ENCODE measurements around the gene LRRC40. TPM values are rescaled to one million over a fixed set of nuclear protein-coding genes. Genes with fewer than 3 reads are reported as not detected.

LRRC40 gene
- total and polyA plus RNA-seq, 2 donors (not counting 1 experiment from before 2014, with no cell fraction given) = 16.5 to 24.2 TPM

GRCh38 chr1:70142075-70142474 is 63.3 kb downstream of the LRRC40 start:
- no peak overlapping the region for H3K9ac ChIP-seq (ENCODE audit: insufficient read depth, low read length)
- H3K27ac ChIP-seq (ENCODE audit: insufficient read depth, low read length) = no peak overlapping the region
- no peaks in the 10 kb centered on the region for H3K79me2 ChIP-seq (ENCODE audit: control insufficient read depth, insufficient read depth, low read length)
- no peaks in the 10 kb centered on the region for H3K36me3 ChIP-seq (ENCODE audit: control insufficient read depth, insufficient read depth, low read length)
- no peaks in the 10 kb centered on the region for H4K20me1 ChIP-seq (ENCODE audit: control insufficient read depth, extremely low read depth, insufficient read depth, low read length)
- no peak overlapping the region for H3K4me2 ChIP-seq (ENCODE audit: extremely low read depth, insufficient read depth, low read length)
- H3K4me3 ChIP-seq (replicated peaks in 1 of 4; ENCODE audit: control extremely low read depth in 1 of 4, insufficient read depth in 1 of 4, low read depth in 3 of 4, low read length in 4 of 4) = no peak overlapping the region
- H3K27me3 ChIP-seq (ENCODE audit: control insufficient read depth, insufficient read depth, low read length) = no peaks in the 10 kb centered on the region
- H3K9me3 ChIP-seq (ENCODE audit: control insufficient read depth, insufficient read depth, low read depth, low read length) = no peaks in the 10 kb centered on the region
- no peak overlapping the region for H2AFZ ChIP-seq (ENCODE audit: low read length)
- peak; percentile 8 to 54 for DNase-seq (ENCODE audit: low read depth in 2 of 2)
- H3K4me1 ChIP-seq (ENCODE audit: control insufficient read depth, extremely low read depth, insufficient read depth, low read length) = peaks cover 9% of the 10 kb centered on the region
- TF ChIP-seq EZH2 (IDR thresholded peaks at IDR 0.05; ENCODE audit: low read length, missing control alignments) (no peak), CTCF (conservative IDR thresholded peaks at IDR 0.05 in 1 of 2, IDR thresholded peaks at IDR 0.05 in 1 of 2; ENCODE audit: low read depth in 1 of 2, low read length in 2 of 2) (peak; percentile 32 to 49)

- H2AFZ ChIP-seq (ENCODE audit: low read length) = no peak overlapping the region
- H3K4me1 ChIP-seq (ENCODE audit: control insufficient read depth, extremely low read depth, insufficient read depth, low read length) = peaks cover 9% of the 10 kb centered on the region
- H3K9me3 ChIP-seq (ENCODE audit: control insufficient read depth, insufficient read depth, low read depth, low read length) = no peaks in the 10 kb centered on the region
- TF ChIP-seq CTCF (conservative IDR thresholded peaks at IDR 0.05 in 1 of 2, IDR thresholded peaks at IDR 0.05 in 1 of 2; ENCODE audit: low read depth in 1 of 2, low read length in 2 of 2) (no peak), EZH2 (IDR thresholded peaks at IDR 0.05; ENCODE audit: low read length, missing control alignments) (no peak)
- H3K27ac ChIP-seq (ENCODE audit: insufficient read depth, low read length) = peak overlapping the region; percentile 47
- H3K4me3 ChIP-seq (replicated peaks in 1 of 4; ENCODE audit: control extremely low read depth in 1 of 4, insufficient read depth in 1 of 4, low read depth in 3 of 4, low read length in 4 of 4) = no peak overlapping the region
- no peak overlapping the region for H3K4me2 ChIP-seq (ENCODE audit: extremely low read depth, insufficient read depth, low read length)
- no peaks in the 10 kb centered on the region for H3K36me3 ChIP-seq (ENCODE audit: control insufficient read depth, insufficient read depth, low read length)
- no peaks in the 10 kb centered on the region for H3K79me2 ChIP-seq (ENCODE audit: control insufficient read depth, insufficient read depth, low read length)
- no peak overlapping the region for H3K9ac ChIP-seq (ENCODE audit: insufficient read depth, low read length)
- peak in 1 of 2 donors; percentile 49 for DNase-seq (ENCODE audit: low read depth in 2 of 2)
- H4K20me1 ChIP-seq (ENCODE audit: control insufficient read depth, extremely low read depth, insufficient read depth, low read length) = no peaks in the 10 kb centered on the region
- H3K27me3 ChIP-seq (ENCODE audit: control insufficient read depth, insufficient read depth, low read length) = no peaks in the 10 kb centered on the region
These were observed 64.5 kb downstream of the LRRC40 start for GRCh38 chr1:70140894-70141293.

DNA sequence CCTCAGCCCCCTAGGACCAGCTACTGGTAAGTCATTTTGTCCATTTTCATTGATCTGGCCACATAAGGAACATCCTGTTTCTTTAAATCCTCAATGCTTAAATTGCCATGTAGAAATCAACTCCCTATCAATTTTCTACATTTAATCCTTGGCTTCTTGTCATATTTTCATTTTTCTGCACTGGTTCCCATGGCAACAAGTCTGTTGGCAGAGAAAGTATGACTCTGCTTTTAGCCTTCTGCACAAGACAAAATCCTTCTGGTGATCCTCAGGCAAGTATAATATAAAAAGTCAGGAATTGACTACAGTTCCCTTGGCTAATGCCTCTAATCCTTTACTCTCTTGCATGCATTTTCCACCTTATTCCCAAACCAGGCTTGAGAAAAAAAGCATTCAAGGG is 65.0 kb downstream of the LRRC40 start:
- Histone ChIP-seq H3K9me3 (ENCODE audit: control insufficient read depth, insufficient read depth, low read depth, low read length) (no peaks in the 10 kb centered on the region), H2AFZ (ENCODE audit: low read length) (no peak overlapping the region), H3K4me1 (ENCODE audit: control insufficient read depth, extremely low read depth, insufficient read depth, low read length) (peaks cover 9% of the 10 kb centered on the region), H3K27me3 (ENCODE audit: control insufficient read depth, insufficient read depth, low read length) (no peaks in the 10 kb centered on the region), H3K79me2 (ENCODE audit: control insufficient read depth, insufficient read depth, low read length) (no peaks in the 10 kb centered on the region), H3K9ac (ENCODE audit: insufficient read depth, low read length) (no peak overlapping the region), H3K27ac (ENCODE audit: insufficient read depth, low read length) (peak overlapping the region; percentile 47), H3K36me3 (ENCODE audit: control insufficient read depth, insufficient read depth, low read length) (no peaks in the 10 kb centered on the region), H3K4me2 (ENCODE audit: extremely low read depth, insufficient read depth, low read length) (peak overlapping the region; percentile 15), H3K4me3 (replicated peaks in 1 of 4; ENCODE audit: control extremely low read depth in 1 of 4, insufficient read depth in 1 of 4, low read depth in 3 of 4, low read length in 4 of 4) (no peak overlapping the region), H4K20me1 (ENCODE audit: control insufficient read depth, extremely low read depth, insufficient read depth, low read length) (no peaks in the 10 kb centered on the region)
- TF ChIP-seq EZH2 (IDR thresholded peaks at IDR 0.05; ENCODE audit: low read length, missing control alignments) (no peak), CTCF (conservative IDR thresholded peaks at IDR 0.05 in 1 of 2, IDR thresholded peaks at IDR 0.05 in 1 of 2; ENCODE audit: low read depth in 1 of 2, low read length in 2 of 2) (no peak)
- peak; percentile 59 to 92 for DNase-seq (ENCODE audit: low read depth in 2 of 2)
